HL-60 (cell line): ENCODE data around the gene MATK.

Experiments used
- POLR2AphosphoS5 ChIP-seq: IDR thresholded peaks from 2 replicates; pipeline ENCODE4 v1.6.1; 2012; ENCODE audit warnings: low read depth
- TF ChIP-seq, protein P1 (sequence below): IDR thresholded peaks from one replicate; pipeline ENCODE4 v1.5.1; 2011; ENCODE audit warnings: low read length, control low read depth, inconsistent platforms; ENCODE audit not compliant: insufficient read depth

DNA sequence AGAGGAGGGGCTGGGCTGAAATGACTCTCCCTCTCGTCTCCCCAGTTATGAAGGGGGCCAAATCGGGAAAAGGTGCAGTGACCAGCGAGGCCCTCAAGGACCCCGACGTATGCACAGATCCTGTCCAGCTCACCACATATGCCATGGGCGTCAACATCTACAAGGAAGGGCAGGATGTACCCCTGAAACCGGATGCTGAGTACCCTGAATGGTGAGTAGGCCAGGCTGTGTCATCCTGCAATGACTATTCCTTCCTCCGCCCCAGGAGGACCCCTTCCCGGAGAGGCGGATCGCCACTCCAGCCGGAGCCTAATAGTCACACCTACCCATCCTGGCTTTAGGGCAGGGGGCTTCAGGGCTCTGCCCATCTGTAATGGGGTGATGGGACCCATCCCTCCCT is 21.1 kb downstream of the MATK start:
- TF ChIP-seq, protein P1, sequence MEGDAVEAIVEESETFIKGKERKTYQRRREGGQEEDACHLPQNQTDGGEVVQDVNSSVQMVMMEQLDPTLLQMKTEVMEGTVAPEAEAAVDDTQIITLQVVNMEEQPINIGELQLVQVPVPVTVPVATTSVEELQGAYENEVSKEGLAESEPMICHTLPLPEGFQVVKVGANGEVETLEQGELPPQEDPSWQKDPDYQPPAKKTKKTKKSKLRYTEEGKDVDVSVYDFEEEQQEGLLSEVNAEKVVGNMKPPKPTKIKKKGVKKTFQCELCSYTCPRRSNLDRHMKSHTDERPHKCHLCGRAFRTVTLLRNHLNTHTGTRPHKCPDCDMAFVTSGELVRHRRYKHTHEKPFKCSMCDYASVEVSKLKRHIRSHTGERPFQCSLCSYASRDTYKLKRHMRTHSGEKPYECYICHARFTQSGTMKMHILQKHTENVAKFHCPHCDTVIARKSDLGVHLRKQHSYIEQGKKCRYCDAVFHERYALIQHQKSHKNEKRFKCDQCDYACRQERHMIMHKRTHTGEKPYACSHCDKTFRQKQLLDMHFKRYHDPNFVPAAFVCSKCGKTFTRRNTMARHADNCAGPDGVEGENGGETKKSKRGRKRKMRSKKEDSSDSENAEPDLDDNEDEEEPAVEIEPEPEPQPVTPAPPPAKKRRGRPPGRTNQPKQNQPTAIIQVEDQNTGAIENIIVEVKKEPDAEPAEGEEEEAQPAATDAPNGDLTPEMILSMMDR = no peak
- no peak for TF ChIP-seq POLR2AphosphoS5
